HCT116 (cell line): ENCODE results near the gene PLXNC1. TPM values are rescaled to one million over a fixed set of nuclear protein-coding genes. Genes with fewer than 3 reads are reported as not detected.

Source experiments
- ATAC-seq: fragments of 200-7000 bp; cut with Tn5 transposase; 2 replicates; pipeline ENCODE4 v1.9.1; 2020; ENCODE audit warnings: mild to moderate bottlenecking, moderate library complexity
- BruUV-seq: library from RNA; stranded (reverse); fragments of 400-500 nt; replicated peaks from 2 replicates; lab custom pipeline; 2021; lab: Mats Ljungman, UMichigan
- CTCF ChIA-PET: fragments of 300-600 bp; sonication (Branson Sonifier 250); formaldehyde crosslinking; loops from one replicate; lab custom pipeline; 2021; ENCODE audit warnings: antibody characterized with exemption; lab: Charles Lee
- POLR2A ChIA-PET: fragments of 300-600, 350-600 bp; sonication (Branson Sonifier 250); formaldehyde crosslinking; loops from one replicate; lab custom pipeline; 2021; ENCODE audit warnings: antibody characterized with exemption; lab: Charles Lee
- RAD21 ChIA-PET, 2 experiments: fragments of 300-600 bp; sonication (Branson Sonifier 250); formaldehyde crosslinking; loops; one replicate each; lab custom pipeline; 2023; ENCODE audit warnings: low total read pairs in 2 of 2; ENCODE audit not compliant: uncharacterized antibody in 2 of 2, unreplicated experiment in 2 of 2, low non-redundant PET in 1 of 2; lab: Charles Lee
- DNase-seq: peaks from one replicate; pipeline ENCODE4 v3.0.0-alpha.2; 2010; ENCODE audit warnings: low read depth, low spot score
- H2AFZ ChIP-seq: fragments of 200-600 bp; shearing (Covaris generic), sonication (generic); 2 replicates; pipeline ENCODE4 v1.6.1; 2017; ENCODE audit warnings: low read depth, mixed run types, mixed read lengths, antibody characterized with exemption, low read length; ENCODE audit not compliant: poor library complexity, severe bottlenecking
- H3K27ac ChIP-seq: 2 replicates; pipeline ENCODE4 v1.5.1; 2012; ENCODE audit warnings: low read depth, low read length
- H3K27me3 ChIP-seq: fragments of 200-600 bp; sonication (generic); 2 replicates; pipeline ENCODE4 v1.6.1; 2016; ENCODE audit warnings: mixed run types, low read length, mixed read lengths; ENCODE audit not compliant: insufficient read depth
- H3K36me3 ChIP-seq, 2 experiments: fragments of 200-500 bp in 1 of 2; fragments of 200-600 bp in 1 of 2; sonication (Bioruptor generic) in 1 of 2; sonication (generic) in 1 of 2; 2 replicates each; pipeline versions ENCODE4 v1.5.1 to v1.6.1; 2014 to 2016; ENCODE audit warnings: low read length in 2 of 2, inconsistent platforms in 1 of 2, mixed read lengths in 1 of 2, mixed run types in 1 of 2; ENCODE audit not compliant: insufficient read depth in 2 of 2, control insufficient read depth in 1 of 2
- H3K4me1 ChIP-seq, 2 experiments: fragments of 200-600 bp in 1 of 2; sonication (generic) in 1 of 2; 2 replicates each; pipeline versions ENCODE4 v1.5.1 to v1.6.1; 2012 to 2017; ENCODE audit warnings: low read length in 2 of 2, inconsistent platforms in 1 of 2, mild to moderate bottlenecking in 1 of 2, mixed read lengths in 1 of 2, mixed run types in 1 of 2, moderate library complexity in 1 of 2; ENCODE audit not compliant: insufficient read depth in 2 of 2, control insufficient read depth in 1 of 2
- H3K4me2 ChIP-seq: fragments of 200-600 bp; sonication (generic); 2 replicates; pipeline ENCODE4 v1.6.1; 2017; ENCODE audit warnings: mixed run types, low read length, mixed read lengths
- H3K4me3 ChIP-seq, 2 experiments: fragments of 200-600 bp in 1 of 2; sonication (generic) in 1 of 2; replicated peaks in 1 of 2; 2 replicates each; pipeline ENCODE4 v1.5.1; 2011 to 2016; ENCODE audit warnings: low read length in 2 of 2, control low read depth in 1 of 2, low read depth in 1 of 2, mild to moderate bottlenecking in 1 of 2, mixed read lengths in 1 of 2, mixed run types in 1 of 2
- H3K79me2 ChIP-seq: fragments of 200-600 bp; sonication (generic); 2 replicates; pipeline ENCODE4 v1.6.1; 2017; ENCODE audit warnings: mild to moderate bottlenecking, mixed run types, low read length, moderate library complexity, mixed read lengths; ENCODE audit not compliant: insufficient read depth
- H3K9ac ChIP-seq: fragments of 200-600 bp; sonication (generic); 2 replicates; pipeline ENCODE4 v1.6.1; 2016; ENCODE audit warnings: low read length, mixed read lengths
- H3K9me2 ChIP-seq: fragments of 200-600 bp; sonication (generic), shearing (Covaris generic); 2 replicates; pipeline ENCODE4 v1.6.1; 2017; ENCODE audit warnings: mixed run types, mild to moderate bottlenecking, moderate library complexity; ENCODE audit not compliant: insufficient read depth
- H3K9me3 ChIP-seq, 2 experiments: fragments of 200-500 bp in 1 of 2; fragments of 200-600 bp in 1 of 2; sonication (Bioruptor generic) in 1 of 2; sonication (generic) in 1 of 2; 2 replicates each; pipeline ENCODE4 v1.6.1; 2014 to 2017; ENCODE audit warnings: low read length in 2 of 2, mixed read lengths in 2 of 2, inconsistent platforms in 1 of 2, low read depth in 1 of 2, mild to moderate bottlenecking in 1 of 2, mixed run types in 1 of 2, moderate library complexity in 1 of 2; ENCODE audit not compliant: control insufficient read depth in 1 of 2, insufficient read depth in 1 of 2
- H4K20me1 ChIP-seq: fragments of 200-600 bp; sonication (generic), shearing (Covaris generic); 2 replicates; pipeline ENCODE4 v1.6.1; 2017; ENCODE audit warnings: mixed run types, mild to moderate bottlenecking, moderate library complexity; ENCODE audit not compliant: insufficient read depth
- CEBPB ChIP-seq: IDR thresholded peaks from 2 replicates; pipeline ENCODE4 v1.6.1; 2012; ENCODE audit warnings: low read depth
- CTCF ChIP-seq, 3 experiments: fragments of 200-600 bp in 1 of 3; sonication (generic) in 1 of 3; IDR thresholded peaks in 2 of 3; conservative IDR thresholded peaks in 1 of 3; 2 replicates each; pipeline ENCODE4 v1.5.1; 2012 to 2017; ENCODE audit warnings: low read depth in 2 of 3, low read length in 2 of 3, antibody characterized with exemption in 1 of 3, borderline replicate concordance in 1 of 3, control low read depth in 1 of 3, mild to moderate bottlenecking in 1 of 3, mixed read lengths in 1 of 3, mixed run types in 1 of 3, moderate library complexity in 1 of 3; ENCODE audit not compliant: insufficient read depth in 1 of 3
- EGR1 ChIP-seq: IDR thresholded peaks from 2 replicates; pipeline ENCODE4 v1.6.1; 2012; ENCODE audit warnings: low read depth
- ELF1 ChIP-seq: IDR thresholded peaks from 2 replicates; pipeline ENCODE4 v1.6.1; 2012; ENCODE audit warnings: low read depth, borderline replicate concordance
- EZH2 ChIP-seq: fragments of 200-600 bp; sonication (generic); IDR thresholded peaks from 2 replicates; pipeline ENCODE4 v1.6.1; 2017; ENCODE audit warnings: antibody characterized with exemption, mixed run types
- EZH2phosphoT487 ChIP-seq: fragments of 200-600 bp; IDR thresholded peaks from 2 replicates; pipeline ENCODE4 v1.6.1; 2018; ENCODE audit warnings: antibody characterized with exemption, borderline replicate concordance
- POLR2A ChIP-seq: IDR thresholded peaks from 2 replicates; pipeline ENCODE4 v1.7.0; 2011; ENCODE audit warnings: borderline replicate concordance; ENCODE audit not compliant: insufficient read depth, insufficient read length; ENCODE audit errors: extremely low read depth
- POLR2AphosphoS5 ChIP-seq: IDR thresholded peaks from 2 replicates; pipeline ENCODE4 v1.6.1; 2011; ENCODE audit warnings: mild to moderate bottlenecking, low read depth, low read length, moderate library complexity
- SIN3A ChIP-seq: IDR thresholded peaks from 2 replicates; pipeline ENCODE4 v1.6.1; 2012; ENCODE audit warnings: low read depth
- intact Hi-C: fragments of 100-400 bp; cut with micrococcal nuclease; formaldehyde crosslinking; loops from 2 replicates; pipeline ENCODE4 v1.10.0; 2022
- total RNA-seq: library from RNA; stranded (reverse); gene quantifications from one replicate; pipeline ENCODE4 v1.2.1, GENCODE V29; 2021; ENCODE audit not compliant: unreplicated experiment

Gene PLXNC1
- total RNA-seq, 1 experiment from 2014 or later, result 0.25 TPM

GRCh38 chr12:94182986-94183707 is 34.8 kb downstream of the PLXNC1 start:
- ChIA-PET POLR2A (no interaction called here), CTCF (no interaction called here), RAD21 (no interaction called here)
- Histone ChIP-seq H3K9ac (no peak overlapping the region), H3K4me2 (no peak overlapping the region), H3K9me3 (peaks cover 3% of the 10 kb centered on the region in 2 experiments; a peak in 2 of 4 replicates), H3K4me3 (no peak overlapping the region), H3K27me3 (no peaks in the 10 kb centered on the region), H3K36me3 (no peaks in the 10 kb centered on the region), H3K4me1 (no peaks in the 10 kb centered on the region), H4K20me1 (no peaks in the 10 kb centered on the region), H2AFZ (no peak overlapping the region), H3K27ac (no peak overlapping the region), H3K79me2 (no peaks in the 10 kb centered on the region), H3K9me2 (no peaks in the 10 kb centered on the region)
- no peak for TF ChIP-seq EZH2
- TF ChIP-seq POLR2A, result no peak
- TF ChIP-seq SIN3A, result no peak
- TF ChIP-seq POLR2AphosphoS5, result no peak
- no peak for TF ChIP-seq EGR1
- TF ChIP-seq EZH2phosphoT487, result no peak
- TF ChIP-seq CEBPB, result no peak
- TF ChIP-seq CTCF (IDR thresholded peaks at IDR 0.05 in 2 of 3, conservative IDR thresholded peaks at IDR 0.05 in 1 of 3; ENCODE audit: borderline replicate concordance in 1 of 3, insufficient read depth in 1 of 3, low read depth in 2 of 3, low read length in 2 of 3), result no peak
- no peak for TF ChIP-seq ELF1
- no peak for DNase-seq
- intact Hi-C loops, result no loop called here
- no peak for ATAC-seq
- no TSS peak for BruUV-seq
